ENCODE measurements around the gene TMEM175. TPM values are rescaled to one million over a fixed set of nuclear protein-coding genes. Genes with fewer than 3 reads are reported as not detected.

The TMEM175 gene
- total RNA-seq, 2 experiments from 2014 or later = 11.0 to 11.2 TPM

- H3K36me3 Mint-ChIP-seq (ENCODE audit: low read depth) = peaks cover 27% of the 10 kb centered on the region
- TF ChIP-seq CTCF (IDR thresholded peaks at IDR 0.05) = no peak
- CTCF ChIA-PET = no interaction called here
- no peaks in the 10 kb centered on the region for H3K4me1 Mint-ChIP-seq (ENCODE audit: low read depth)
- no peaks in the 10 kb centered on the region for H3K27me3 Mint-ChIP-seq
- H3K9me3 Mint-ChIP-seq = peaks cover 4% of the 10 kb centered on the region
- H3K27ac Mint-ChIP-seq = no peak overlapping the region
- H3K4me3 Mint-ChIP-seq = no peak overlapping the region
- intact Hi-C loops (cut with micrococcal nuclease) = no loop called here
- ATAC-seq (no peak), DNase-seq (no peak)
- POLR2A ChIA-PET = no interaction called here
These were observed 28.9 kb upstream of the TMEM175 start for GRCh38 chr4:903066-904046.

- ATAC-seq (no peak), DNase-seq (no peak)
- Mint-ChIP-seq H3K9me3 (peaks cover 4% of the 10 kb centered on the region), H3K4me3 (no peak overlapping the region), H3K36me3 (ENCODE audit: low read depth) (peaks cover 22% of the 10 kb centered on the region), H3K4me1 (ENCODE audit: low read depth) (no peaks in the 10 kb centered on the region), H3K27me3 (no peaks in the 10 kb centered on the region), H3K27ac (no peak overlapping the region)
- intact Hi-C loops (cut with micrococcal nuclease) = no loop called here
- no peak for TF ChIP-seq CTCF (IDR thresholded peaks at IDR 0.05)
- ChIA-PET POLR2A (no interaction called here), CTCF (no interaction called here)
These were observed 26.5 kb upstream of the TMEM175 start for GRCh38 chr4:905485-906338.

GRCh38 chr4:906339-907102 is 25.7 kb upstream of the TMEM175 start:
- intact Hi-C loops (cut with micrococcal nuclease) = no loop called here
- ATAC-seq (no peak), DNase-seq (no peak)
- H3K27me3 Mint-ChIP-seq = no peaks in the 10 kb centered on the region
- CTCF ChIA-PET = no interaction called here
- peaks cover 23% of the 10 kb centered on the region for H3K36me3 Mint-ChIP-seq (ENCODE audit: low read depth)
- H3K4me1 Mint-ChIP-seq (ENCODE audit: low read depth) = no peaks in the 10 kb centered on the region
- no peak for TF ChIP-seq CTCF (IDR thresholded peaks at IDR 0.05)
- no peak overlapping the region for H3K27ac Mint-ChIP-seq
- no peak overlapping the region for H3K4me3 Mint-ChIP-seq
- POLR2A ChIA-PET = interaction anchor here (0.5 to 1.2 kb wide), 2 partner anchors 10 to 27 kb away, joined by 3 to 4 read pairs; no protein-coding TSS in a partner anchor
- H3K9me3 Mint-ChIP-seq = peaks cover 4% of the 10 kb centered on the region

- H3K9me3 Mint-ChIP-seq = peaks cover 4% of the 10 kb centered on the region
- no peaks in the 10 kb centered on the region for H3K4me1 Mint-ChIP-seq (ENCODE audit: low read depth)
- ATAC-seq = no peak
- DNase-seq = no peak
- intact Hi-C loops (cut with micrococcal nuclease) = no loop called here
- ChIA-PET CTCF (no interaction called here), POLR2A (interaction anchor here (1.2 kb wide), 1 partner anchor 27 kb away, joined by 4 read pairs; no protein-coding TSS in a partner anchor)
- TF ChIP-seq CTCF (IDR thresholded peaks at IDR 0.05) = no peak
- H3K27me3 Mint-ChIP-seq = no peaks in the 10 kb centered on the region
- H3K27ac Mint-ChIP-seq = no peak overlapping the region
- H3K4me3 Mint-ChIP-seq = no peak overlapping the region
- H3K36me3 Mint-ChIP-seq (ENCODE audit: low read depth) = peaks cover 25% of the 10 kb centered on the region
These were observed 25.2 kb upstream of the TMEM175 start for GRCh38 chr4:907103-907400.
